Erythroblast (primary cell): ENCODE data around the gene MYOCD.

ENCODE experiments used
- GATA1 ChIP-seq: IDR thresholded peaks from 2 replicates; pipeline ENCODE4 v1.6.1; 2011; ENCODE audit warnings: low read depth, mild to moderate bottlenecking, control low read depth, low read length, moderate library complexity
- POLR2A ChIP-seq: IDR thresholded peaks from 2 replicates; pipeline ENCODE4 v1.6.1; 2011; ENCODE audit warnings: mild to moderate bottlenecking, low read length

DNA sequence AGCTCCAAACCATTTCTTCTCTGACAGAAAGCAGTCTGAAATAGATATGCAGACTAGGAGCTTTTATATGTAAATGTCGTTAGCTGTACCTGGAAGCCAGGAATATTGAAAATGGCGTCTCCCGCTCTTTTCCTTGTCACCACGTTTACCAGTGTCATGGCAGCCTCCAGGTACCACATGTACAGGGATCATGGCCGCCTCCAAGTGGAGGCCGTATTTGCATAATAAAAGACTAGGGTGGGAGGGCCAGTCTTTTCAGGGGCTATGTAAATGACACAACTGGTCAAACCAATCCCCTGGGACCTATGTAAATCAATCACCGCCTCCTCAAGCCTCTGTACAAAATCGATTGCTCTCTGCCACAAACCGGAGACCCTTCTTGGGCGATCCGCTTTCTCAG lies 54.3 kb downstream of the MYOCD start:
- TF ChIP-seq POLR2A (no peak), GATA1 (no peak)
